Measurements from ENCODE around the gene CST4. TPM values are rescaled to one million over a fixed set of nuclear protein-coding genes. Genes with fewer than 3 reads are reported as not detected.

Gene CST4
- total RNA-seq, 2 donors from 2014 or later: not detected

DNA sequence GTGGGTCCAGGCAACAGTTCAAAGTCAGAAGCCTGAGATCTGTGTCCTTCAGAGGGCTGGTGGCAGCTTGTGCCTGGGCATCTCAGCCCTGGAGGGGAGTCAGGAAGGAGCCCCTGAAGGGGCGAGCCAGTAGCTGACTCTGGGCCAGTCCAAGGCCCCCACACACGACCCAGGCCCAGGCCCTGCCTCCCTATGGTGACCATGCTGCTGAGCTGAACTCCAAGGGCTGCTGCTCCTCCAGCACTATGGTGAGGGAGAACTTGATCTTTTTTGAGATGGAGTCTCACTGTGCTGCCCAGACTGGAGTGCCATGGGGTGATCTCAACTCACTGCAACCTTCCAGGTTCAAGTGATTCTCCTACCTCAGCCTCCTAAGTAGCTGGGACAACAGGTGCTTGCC lies 35.9 kb downstream of the CST4 start:
- Histone ChIP-seq H3K27ac (no peak overlapping the region), H3K4me1 (no peaks in the 10 kb centered on the region), H3K9ac (ENCODE audit: low read depth in 2 of 2, low read length in 2 of 2) (no peak overlapping the region), H3K9me3 (no peaks in the 10 kb centered on the region), H3K36me3 (no peaks in the 10 kb centered on the region), H3K4me3 (no peak overlapping the region), H3K27me3 (no peaks in the 10 kb centered on the region)
- no peak for DNase-seq
- TF ChIP-seq CTCF (IDR thresholded peaks at IDR 0.05): no peak
- intact Hi-C loops (cut with DNase I): no loop called here

GRCh38 chr20:23652371-23652770 lies 36.5 kb downstream of the CST4 start:
- no peak overlapping the region for H3K4me3 ChIP-seq
- no peaks in the 10 kb centered on the region for H3K4me1 ChIP-seq
- no peaks in the 10 kb centered on the region for H3K9me3 ChIP-seq
- H3K27me3 ChIP-seq: no peaks in the 10 kb centered on the region
- intact Hi-C loops (cut with DNase I): no loop called here
- H3K9ac ChIP-seq (ENCODE audit: low read depth in 2 of 2, low read length in 2 of 2): no peak overlapping the region
- no peak overlapping the region for H3K27ac ChIP-seq
- TF ChIP-seq CTCF (IDR thresholded peaks at IDR 0.05): no peak
- H3K36me3 ChIP-seq: no peaks in the 10 kb centered on the region
- no peak for DNase-seq

DNA sequence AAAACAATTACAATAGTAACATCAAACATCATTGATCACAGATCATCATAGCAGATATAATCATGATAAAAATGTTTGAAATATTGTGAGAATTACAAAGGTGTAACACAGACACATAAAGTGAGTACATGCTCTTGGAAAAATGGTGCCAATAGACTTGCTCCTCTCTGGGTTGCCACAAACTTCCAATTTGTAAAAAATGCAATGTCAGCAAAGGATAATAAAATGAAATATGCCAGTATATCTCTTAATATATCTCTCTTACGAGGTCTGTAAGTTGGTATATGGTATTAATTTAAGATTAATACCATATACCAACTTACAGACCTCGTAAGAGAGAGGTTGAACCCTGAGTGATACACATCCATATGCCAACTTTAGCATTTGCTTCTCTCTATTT lies 37.7 kb downstream of the CST4 start:
- DNase-seq: no peak
- Histone ChIP-seq H3K27me3 (no peaks in the 10 kb centered on the region), H3K4me3 (no peak overlapping the region), H3K4me1 (no peaks in the 10 kb centered on the region), H3K36me3 (no peaks in the 10 kb centered on the region), H3K9ac (ENCODE audit: low read depth in 2 of 2, low read length in 2 of 2) (no peak overlapping the region), H3K27ac (no peak overlapping the region), H3K9me3 (no peaks in the 10 kb centered on the region)
- intact Hi-C loops (cut with DNase I): no loop called here
- no peak for TF ChIP-seq CTCF (IDR thresholded peaks at IDR 0.05)

GRCh38 chr20:23649830-23650417 lies 38.9 kb downstream of the CST4 start:
- Histone ChIP-seq H3K9me3 (no peaks in the 10 kb centered on the region), H3K9ac (ENCODE audit: low read depth in 2 of 2, low read length in 2 of 2) (no peak overlapping the region), H3K27ac (no peak overlapping the region), H3K4me1 (no peaks in the 10 kb centered on the region), H3K4me3 (no peak overlapping the region), H3K36me3 (no peaks in the 10 kb centered on the region), H3K27me3 (no peaks in the 10 kb centered on the region)
- intact Hi-C loops (cut with DNase I): no loop called here
- no peak for DNase-seq
- TF ChIP-seq CTCF (IDR thresholded peaks at IDR 0.05): no peak

DNA sequence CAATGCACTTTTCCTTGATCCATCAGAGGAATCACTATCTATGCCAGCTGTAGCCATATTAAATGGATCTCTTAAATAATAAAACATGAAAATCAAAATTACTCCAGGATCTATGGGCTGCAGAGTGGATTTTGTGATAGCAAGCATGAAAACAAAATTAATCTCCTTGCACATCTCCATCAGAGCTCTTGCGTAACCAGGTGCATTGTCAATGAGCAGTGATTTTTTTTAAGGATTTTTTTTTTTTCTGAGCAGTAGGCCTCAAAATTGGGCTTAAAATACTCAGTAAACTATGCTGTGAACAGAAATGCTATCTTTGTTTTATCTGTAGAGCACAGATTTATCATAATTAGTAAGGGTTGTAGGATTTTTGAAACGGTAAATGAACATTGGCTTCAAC lies 39.6 kb downstream of the CST4 start:
- TF ChIP-seq CTCF (IDR thresholded peaks at IDR 0.05): no peak
- no peak for DNase-seq
- no peak overlapping the region for H3K4me3 ChIP-seq
- H3K36me3 ChIP-seq: no peaks in the 10 kb centered on the region
- no peak overlapping the region for H3K9ac ChIP-seq (ENCODE audit: low read depth in 2 of 2, low read length in 2 of 2)
- no peaks in the 10 kb centered on the region for H3K9me3 ChIP-seq
- no peaks in the 10 kb centered on the region for H3K27me3 ChIP-seq
- no peaks in the 10 kb centered on the region for H3K4me1 ChIP-seq
- intact Hi-C loops (cut with DNase I): no loop called here
- H3K27ac ChIP-seq: no peak overlapping the region

All from colonic mucosa (tissue), 4 donors.